AG08395 (cell line): Measurements from ENCODE around the gene GABARAP.
"Not testable (repeated sequence)": the region's sequence is repeated elsewhere in the genome, so short reads cannot be mapped to it uniquely, and the experiment has no call there.

Experiments used
- DNase-seq: peaks from one replicate; pipeline ENCODE4 v3.0.0; 2012; ENCODE audit warnings: mixed read lengths, low spot score

GABARAP gene

GRCh38 chr17:7260651-7261378 lies 18.6 kb upstream of the GABARAP start:
- DNase-seq: peak; percentile 41

- no peak for DNase-seq
Observed at GRCh38 chr17:7260151-7260550, 17.9 kb upstream of the GABARAP start.

GRCh38 chr17:7259555-7259889 lies 17.3 kb upstream of the GABARAP start:
- DNase-seq: no peak

GRCh38 chr17:7258731-7259554 lies 16.7 kb upstream of the GABARAP start:
- DNase-seq: no peak

GRCh38 chr17:7256766-7257456 lies 14.7 kb upstream of the GABARAP start:
- DNase-seq: no peak

- no peak for DNase-seq
Observed at GRCh38 chr17:7254511-7254910, 12.3 kb upstream of the GABARAP start.

GRCh38 chr17:7253082-7253481 lies 10.8 kb upstream of the GABARAP start:
- no peak for DNase-seq

- peak; percentile 92 for DNase-seq
Observed at GRCh38 chr17:7252176-7253043, 10.2 kb upstream of the GABARAP start, which contains the start of gene ELP5. Gene ELP5 (plus strand): TSS chr17:7252215. CDS start chr17:7252551, 336 bp downstream.

- peak; percentile 99 for DNase-seq
Observed at GRCh38 chr17:7251661-7252175, 9.5 kb upstream of the GABARAP start, which contains the start of gene CTDNEP1. Gene CTDNEP1 (minus strand): TSS chr17:7251734. CDS start chr17:7251296, 438 bp downstream.

GRCh38 chr17:7250695-7251627 lies 8.7 kb upstream of the GABARAP start:
- DNase-seq: no peak

GRCh38 chr17:7249830-7250229 lies 7.6 kb upstream of the GABARAP start:
- DNase-seq: no peak

- DNase-seq: no peak
Observed at GRCh38 chr17:7249214-7249613, 7.0 kb upstream of the GABARAP start.

- DNase-seq: no peak
Observed at GRCh38 chr17:7248796-7249195, 6.5 kb upstream of the GABARAP start.

GRCh38 chr17:7246779-7247178 lies 4.5 kb upstream of the GABARAP start:
- no peak for DNase-seq

GRCh38 chr17:7243838-7244237 lies 1.6 kb upstream of the GABARAP start:
- DNase-seq: not testable (repeated sequence)

- no peak for DNase-seq
Observed at GRCh38 chr17:7243453-7243729, 1.1 kb upstream of the GABARAP start.

- peak; percentile 88 for DNase-seq
Observed at GRCh38 chr17:7242717-7243452, 636 bp upstream of the GABARAP start.

- DNase-seq: no peak
Observed at GRCh38 chr17:7241090-7241733, 1.0 kb downstream of the GABARAP start.

- DNase-seq: no peak
Observed at GRCh38 chr17:7240375-7240774, 1.9 kb downstream of the GABARAP start.
